Measurements from ENCODE around the gene DYNC1LI1.

DYNC1LI1 gene

DNA sequence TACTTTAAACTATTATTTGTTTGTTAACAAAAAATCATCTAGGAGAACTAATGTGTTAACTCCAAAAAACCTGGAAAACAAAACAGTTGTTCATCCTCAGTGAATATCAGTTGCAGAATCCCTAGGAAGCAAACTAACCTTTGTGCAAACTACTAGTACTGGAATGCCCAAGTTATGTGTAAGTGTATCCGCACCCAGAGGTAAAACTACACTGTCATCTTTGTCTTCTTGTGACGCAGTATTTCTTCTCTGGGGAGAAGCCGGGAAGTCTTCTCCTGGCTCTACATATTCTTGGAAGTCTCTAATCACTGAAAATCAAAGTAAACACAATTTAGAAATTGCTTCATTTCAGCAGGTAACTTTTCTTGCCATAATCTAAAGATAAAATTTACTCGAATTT, 29.8 kb downstream of the DYNC1LI1 start:
- in situ Hi-C loops (cut with MboI; ENCODE audit: low sequenced_read_pairs): no loop called here

DNA sequence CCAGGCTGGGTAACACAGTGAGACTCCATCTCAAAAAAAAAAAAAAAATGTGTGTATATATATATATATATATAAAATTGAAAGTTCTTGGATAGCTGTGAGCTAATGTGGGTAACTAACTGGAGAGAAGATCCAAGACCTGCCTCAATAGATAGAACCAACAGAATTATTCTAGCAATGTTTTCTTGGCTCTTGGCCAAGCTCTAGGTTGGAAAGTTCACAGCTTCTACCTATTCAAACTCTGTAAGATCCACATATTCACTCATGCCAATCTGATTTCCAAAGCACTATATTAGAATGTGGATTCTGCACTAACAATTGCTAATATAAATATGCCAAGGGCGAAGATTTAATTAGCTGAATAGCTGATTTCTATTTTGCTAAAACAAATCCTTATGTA, 38.2 kb downstream of the DYNC1LI1 start:
- in situ Hi-C loops (cut with MboI; ENCODE audit: low sequenced_read_pairs): no loop called here

DNA sequence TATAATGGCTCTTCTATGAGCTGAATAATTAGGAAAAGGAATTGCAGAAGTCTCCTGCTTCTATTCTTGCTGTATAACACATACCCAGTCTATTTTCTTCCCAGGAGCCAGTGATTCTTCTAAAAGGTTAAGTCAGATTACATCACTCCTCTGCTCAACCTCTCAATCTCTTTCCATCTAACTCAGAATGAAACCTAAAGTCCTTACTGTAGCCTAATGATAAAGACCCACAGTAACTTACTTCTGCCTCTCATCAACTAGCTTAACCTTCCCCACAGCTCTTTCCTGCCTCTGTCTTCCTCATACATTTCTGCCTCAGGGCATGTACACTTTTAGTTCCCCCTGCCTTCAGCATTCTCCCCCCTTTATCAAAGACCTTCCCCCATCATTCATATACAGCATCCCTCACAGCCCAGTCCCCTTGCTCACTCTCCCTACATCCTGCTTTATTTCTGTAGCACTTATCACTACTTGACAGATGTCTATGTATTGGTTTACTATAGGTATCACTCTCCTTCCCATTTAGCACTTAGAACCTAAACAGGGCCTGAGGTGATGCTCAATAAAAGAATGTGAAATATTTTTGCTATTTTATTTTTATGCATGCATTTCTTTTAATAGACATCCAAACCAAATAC, 39.5 kb downstream of the DYNC1LI1 start:
- in situ Hi-C loops (cut with MboI; ENCODE audit: low sequenced_read_pairs): no loop called here

DNA sequence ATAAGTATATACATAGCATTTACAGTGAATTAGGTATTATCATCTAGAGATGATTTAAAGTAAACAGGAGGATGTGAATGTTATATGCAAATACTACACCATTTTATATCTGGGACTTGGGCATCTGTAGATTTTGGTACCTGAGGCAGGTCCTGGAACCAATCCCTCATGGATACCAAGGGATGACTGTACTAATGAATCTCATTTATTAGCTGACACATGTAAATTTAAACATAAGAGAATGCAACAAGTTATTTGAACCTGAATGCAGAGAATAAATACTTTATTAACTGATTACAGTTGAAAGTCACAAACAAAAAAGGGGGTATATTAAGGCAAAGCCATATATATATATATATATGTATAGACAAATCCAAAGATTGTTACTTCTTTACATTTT, 44.9 kb downstream of the DYNC1LI1 start:
- in situ Hi-C loops (cut with MboI; ENCODE audit: low sequenced_read_pairs): no loop called here

DNA sequence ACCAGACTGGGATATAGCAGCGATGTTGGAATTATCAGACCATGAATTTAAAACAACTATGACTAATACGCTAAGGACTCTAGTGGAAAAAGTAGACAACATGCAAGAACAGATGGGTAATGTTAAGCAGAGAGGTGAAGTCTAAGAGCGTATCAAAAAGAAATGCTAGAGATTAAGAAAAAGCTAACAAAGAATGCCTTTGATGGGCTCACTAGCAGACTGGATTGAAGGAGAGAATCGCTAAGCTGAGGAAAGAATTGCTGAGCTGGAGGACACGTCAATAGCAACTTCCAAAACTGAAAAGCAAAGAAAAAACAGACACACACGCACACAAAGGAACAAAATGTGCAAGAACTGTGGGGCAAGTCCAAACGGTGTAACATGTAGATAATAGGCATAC, 48.0 kb downstream of the DYNC1LI1 start:
- in situ Hi-C loops (cut with MboI; ENCODE audit: low sequenced_read_pairs): loop anchor here (25.0 kb wide), 1 partner anchor 415 kb away; no protein-coding TSS in a partner anchor

DNA sequence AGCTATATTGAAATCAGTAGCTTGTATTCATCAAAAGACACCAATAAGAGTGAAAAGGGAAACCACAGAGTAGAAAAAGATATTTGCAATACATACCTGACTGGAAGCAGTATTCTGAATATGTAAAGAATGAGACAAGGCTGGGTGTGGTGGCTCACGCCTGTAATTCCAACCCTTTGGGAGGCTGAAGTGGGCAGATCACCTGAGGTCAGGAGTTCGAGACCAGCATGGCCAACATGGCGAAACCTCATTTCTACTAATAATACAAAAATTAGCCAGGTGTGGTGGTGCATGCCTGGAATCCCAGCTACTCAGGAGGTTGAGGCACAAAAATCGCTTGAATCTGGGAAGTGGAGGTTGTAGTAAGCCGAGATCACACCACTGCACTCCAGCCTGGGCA, 51.7 kb downstream of the DYNC1LI1 start:
- in situ Hi-C loops (cut with MboI; ENCODE audit: low sequenced_read_pairs): loop anchor here (25.0 kb wide), 1 partner anchor 418 kb away; no protein-coding TSS in a partner anchor

DNA sequence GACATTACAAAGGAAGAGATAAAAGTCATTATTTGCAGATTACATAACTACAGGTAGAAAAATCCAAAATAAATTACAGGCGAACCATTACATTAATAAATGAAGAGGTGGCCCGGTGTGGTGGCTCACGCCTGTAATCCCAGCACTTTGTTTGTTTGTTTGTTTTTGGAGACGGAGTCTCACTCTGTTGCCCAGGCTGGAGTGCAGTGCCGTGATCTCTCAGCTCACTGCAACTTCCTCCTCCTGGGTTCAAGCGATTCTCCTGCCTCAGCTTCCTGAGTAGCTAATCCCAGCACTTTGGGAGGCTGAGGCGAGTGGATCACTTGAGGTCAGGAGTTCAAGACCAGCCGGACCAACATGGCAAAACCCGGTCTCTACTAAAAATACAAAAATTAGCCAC, 53.9 kb downstream of the DYNC1LI1 start:
- in situ Hi-C loops (cut with MboI; ENCODE audit: low sequenced_read_pairs): loop anchor here (25.0 kb wide), 1 partner anchor 421 kb away; no protein-coding TSS in a partner anchor

DNA sequence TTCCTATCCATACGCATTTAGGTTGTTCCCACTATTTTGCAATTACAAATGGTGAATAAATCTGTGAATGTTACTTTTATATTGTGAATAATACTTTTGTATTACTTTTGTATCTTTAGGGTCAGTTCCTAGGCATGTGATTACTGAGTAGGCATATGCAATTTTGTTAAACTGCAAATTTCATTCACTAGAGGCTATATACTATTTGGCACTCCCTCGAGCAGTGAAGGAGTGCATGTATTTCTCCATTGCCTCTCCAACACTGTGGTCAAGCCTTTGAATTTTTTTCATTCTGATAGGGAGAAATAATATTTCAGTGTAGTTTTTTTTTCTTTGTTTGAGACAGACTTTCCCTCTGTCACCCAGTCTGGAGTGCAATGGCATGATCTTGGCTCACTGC, 59.7 kb downstream of the DYNC1LI1 start:
- in situ Hi-C loops (cut with MboI; ENCODE audit: low sequenced_read_pairs): loop anchor here (25.0 kb wide), 1 partner anchor 426 kb away; no protein-coding TSS in a partner anchor

DNA sequence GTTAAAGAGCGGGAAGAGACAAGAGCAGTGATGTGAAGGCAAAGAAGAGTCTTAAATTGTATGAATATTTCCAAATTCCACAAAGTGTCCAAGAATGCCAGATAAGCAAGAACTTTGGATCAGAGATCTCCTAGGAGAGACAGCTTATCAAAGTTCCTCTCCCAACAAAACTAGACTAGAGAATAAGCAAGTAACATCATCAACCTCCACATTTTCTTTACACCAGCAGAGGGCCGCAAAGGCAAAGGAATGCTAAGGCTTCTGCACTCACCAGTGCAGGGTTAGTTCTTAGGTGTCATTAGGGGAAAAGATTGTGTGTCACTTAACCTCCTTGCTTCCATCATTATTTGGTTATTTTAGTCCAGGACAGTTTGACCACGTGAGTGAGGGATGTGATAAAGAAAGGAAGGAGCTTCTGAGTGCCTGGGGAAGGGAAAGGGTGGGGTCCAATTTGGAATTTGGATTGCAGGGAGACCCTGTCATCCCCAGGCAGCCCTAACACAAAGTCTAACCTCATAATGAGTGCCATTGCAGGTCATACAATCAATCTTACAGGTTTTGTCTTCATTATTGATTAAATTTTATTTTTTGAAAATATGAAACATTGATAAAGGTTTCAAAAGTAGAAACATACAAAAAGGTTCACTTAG, 60.5 kb downstream of the DYNC1LI1 start:
- in situ Hi-C loops (cut with MboI; ENCODE audit: low sequenced_read_pairs): loop anchor here (25.0 kb wide), 1 partner anchor 427 kb away; no protein-coding TSS in a partner anchor

DNA sequence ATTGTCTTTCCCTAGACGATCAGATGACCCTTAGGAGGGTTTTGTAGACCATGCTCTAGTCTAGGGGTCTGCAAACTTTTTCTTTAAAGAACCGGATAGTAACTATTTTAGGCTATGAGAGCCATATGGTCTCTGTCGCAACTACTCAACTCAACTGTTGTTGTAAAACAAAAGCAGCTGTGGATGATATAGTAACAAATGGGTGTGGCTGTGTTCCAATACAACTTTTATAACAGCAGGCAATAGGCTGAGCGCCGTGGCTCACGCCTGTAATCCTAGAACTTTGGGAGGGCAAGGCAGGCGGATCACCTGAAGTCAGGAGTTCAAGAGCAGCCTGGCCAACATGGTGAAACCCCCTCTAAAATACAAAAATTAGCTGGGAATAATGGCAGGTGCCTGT, 61.9 kb downstream of the DYNC1LI1 start:
- in situ Hi-C loops (cut with MboI; ENCODE audit: low sequenced_read_pairs): loop anchor here (10.0 to 25.0 kb wide), 2 partner anchors 156 to 429 kb away; no protein-coding TSS in a partner anchor

DNA sequence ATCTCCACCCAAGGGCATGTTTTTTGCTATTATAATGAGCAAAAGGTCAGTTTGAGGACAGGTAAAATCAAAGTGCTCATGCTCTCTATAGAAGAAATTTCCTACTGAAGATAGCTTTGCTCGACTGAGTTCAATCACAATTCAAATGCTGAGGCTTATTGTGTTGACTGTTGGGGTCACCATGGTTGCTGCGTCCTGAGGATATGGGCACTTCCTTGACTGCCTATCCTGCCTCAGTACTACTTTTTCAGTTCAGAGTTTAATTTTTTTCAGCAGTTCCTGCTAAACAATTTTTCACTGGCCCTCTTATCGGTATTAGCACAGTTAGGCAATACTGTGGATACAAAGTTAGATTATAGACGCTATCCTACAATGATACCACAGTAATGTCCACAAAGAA, 64.2 kb downstream of the DYNC1LI1 start:
- in situ Hi-C loops (cut with MboI; ENCODE audit: low sequenced_read_pairs): loop anchor here (10.0 to 25.0 kb wide), 2 partner anchors 158 to 431 kb away; no protein-coding TSS in a partner anchor

DNA sequence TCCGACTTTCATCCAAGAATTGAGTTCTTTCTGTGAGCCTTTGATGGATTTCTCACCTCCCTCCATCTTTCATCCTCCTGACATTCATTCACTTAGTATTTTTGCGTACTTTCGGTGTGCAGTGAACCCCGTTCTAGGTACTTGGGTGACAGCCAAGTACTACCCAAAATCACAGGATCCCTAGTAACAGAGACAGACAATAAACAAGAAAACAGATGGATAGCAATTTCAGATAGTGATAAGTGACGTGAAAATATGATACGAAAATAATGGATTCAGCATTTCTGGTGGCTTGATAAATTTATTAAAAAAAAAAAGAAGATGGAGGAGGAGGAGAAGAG, 67.7 kb downstream of the DYNC1LI1 start:
- in situ Hi-C loops (cut with MboI; ENCODE audit: low sequenced_read_pairs): loop anchor here (10.0 to 25.0 kb wide), 2 partner anchors 162 to 434 kb away; no protein-coding TSS in a partner anchor

DNA sequence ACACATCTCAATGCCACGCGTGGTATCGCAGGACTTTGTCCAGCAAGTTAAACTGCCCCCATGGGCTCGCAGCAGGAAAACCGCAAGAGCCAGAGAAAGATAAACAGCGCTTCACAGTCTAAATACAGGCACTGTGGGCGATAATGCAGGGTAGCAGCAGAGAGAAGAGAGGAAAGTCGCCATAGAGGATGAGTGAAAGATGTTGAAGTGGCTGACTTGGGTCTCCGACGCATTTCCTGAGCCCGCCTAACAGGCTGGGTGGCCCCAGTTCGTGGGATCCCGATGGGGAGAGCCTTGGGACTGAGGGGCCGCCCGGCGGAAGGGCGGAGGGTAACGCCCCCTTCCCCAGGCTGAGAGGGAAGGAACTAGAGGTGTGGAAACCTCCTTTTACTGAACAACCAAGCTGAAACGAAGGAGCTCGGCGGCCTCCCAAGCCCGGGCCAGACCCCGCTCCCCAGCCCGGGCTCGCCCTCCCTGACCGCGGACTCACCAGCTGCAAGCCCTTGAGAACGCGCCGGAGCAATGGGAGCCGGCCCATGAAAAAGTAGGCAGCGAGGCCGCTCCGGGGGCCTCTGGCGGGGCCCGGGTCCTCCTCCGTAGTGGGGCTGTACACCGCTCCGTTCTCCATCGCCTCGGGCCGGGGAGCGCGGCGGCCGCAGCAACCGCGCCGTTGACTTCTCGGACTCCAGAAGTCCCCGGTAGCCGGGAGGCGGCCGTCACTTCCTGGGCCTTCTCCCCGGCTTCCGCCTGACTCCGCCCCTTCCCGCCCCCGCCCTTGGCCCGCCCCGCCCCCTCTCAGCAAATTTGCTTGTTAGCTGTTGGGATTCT, 68.3 kb downstream of the DYNC1LI1 start, which contains the start of gene CMTM6:
Gene CMTM6 (minus strand): TSS at position 735 of the 828 bp plus-strand sequence. CDS start 107 bp downstream, at position 628.
- in situ Hi-C loops (cut with MboI; ENCODE audit: low sequenced_read_pairs): loop anchor here (10.0 to 25.0 kb wide), 2 partner anchors 162 to 435 kb away; no protein-coding TSS in a partner anchor

DNA sequence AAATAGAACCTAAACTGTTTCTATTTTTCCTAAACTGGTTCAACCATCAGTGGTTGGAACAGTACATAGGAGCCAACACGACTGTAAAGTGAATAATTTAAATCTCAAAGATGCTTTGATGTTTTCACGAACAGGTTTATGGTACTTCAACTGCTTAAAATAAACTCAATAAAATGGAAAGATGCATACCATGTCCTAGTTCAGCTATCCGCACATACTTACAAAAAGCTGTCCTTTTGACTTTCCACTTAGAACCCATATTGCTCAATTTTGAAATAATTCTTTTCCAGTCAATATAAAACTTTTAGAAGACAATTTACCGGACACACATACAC, 68.9 kb downstream of the DYNC1LI1 start:
- in situ Hi-C loops (cut with MboI; ENCODE audit: low sequenced_read_pairs): loop anchor here (10.0 to 25.0 kb wide), 2 partner anchors 163 to 436 kb away; no protein-coding TSS in a partner anchor

DNA sequence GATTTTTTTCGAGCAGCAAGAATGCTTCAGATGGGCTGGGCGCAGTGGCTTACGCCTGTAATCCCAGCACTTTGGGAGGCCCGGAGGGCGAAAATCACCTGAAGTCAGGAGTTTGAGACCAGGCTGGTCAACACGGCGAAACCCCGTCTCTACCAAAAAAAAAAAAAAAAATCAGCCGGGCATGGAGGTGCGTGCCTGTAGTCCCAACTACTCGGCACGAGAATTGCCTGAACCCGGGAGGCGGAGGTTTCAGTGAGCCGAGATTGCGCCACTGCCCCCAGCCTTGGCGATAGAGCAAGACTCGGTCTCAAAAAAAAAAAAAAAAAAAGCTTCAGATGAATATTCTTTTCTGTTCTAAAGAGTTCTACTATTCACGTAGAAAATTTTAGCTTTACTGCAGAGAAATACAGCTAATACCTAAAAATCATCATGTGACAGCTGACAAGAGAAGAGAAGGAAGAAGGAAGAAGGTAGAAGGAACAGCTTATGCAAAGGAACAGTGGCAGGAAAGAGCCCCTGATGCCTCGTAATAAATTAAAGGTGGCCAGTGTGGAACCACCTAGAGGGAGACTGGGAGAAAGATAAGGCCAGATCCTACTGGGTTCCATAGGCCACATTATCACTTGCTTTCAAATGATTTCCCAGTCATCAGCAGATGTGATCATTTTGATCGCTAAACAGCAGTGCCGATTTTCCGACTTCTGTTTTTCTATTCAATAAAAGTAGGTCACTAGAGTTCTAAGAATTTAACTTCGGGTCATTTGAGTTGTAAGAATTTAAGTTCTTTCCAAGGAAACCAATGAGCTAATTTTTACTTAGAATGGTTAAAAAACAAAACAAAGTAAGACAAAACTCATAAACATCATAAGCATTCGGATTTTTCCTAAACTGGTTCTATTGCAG, 69.5 kb downstream of the DYNC1LI1 start:
- in situ Hi-C loops (cut with MboI; ENCODE audit: low sequenced_read_pairs): loop anchor here (10.0 to 25.0 kb wide), 2 partner anchors 164 to 436 kb away; no protein-coding TSS in a partner anchor

DNA sequence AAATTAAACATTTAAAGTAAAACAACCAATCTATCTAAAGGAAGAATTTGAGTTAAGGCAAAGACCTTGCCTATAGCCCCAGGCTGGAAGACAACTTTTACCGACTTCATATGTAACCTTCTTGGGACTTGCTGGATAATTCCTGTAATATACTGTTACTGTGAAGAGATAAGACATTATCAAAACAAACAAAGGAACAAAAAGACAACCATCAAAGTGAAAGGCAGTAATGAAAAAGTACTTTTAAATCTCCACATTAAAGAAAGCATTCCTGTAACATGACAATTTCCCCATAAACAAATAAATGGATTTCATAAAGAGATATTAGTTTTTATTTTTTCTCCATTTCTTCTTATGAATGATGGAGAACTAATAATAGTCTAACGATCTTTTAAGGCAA, 70.4 kb downstream of the DYNC1LI1 start:
- in situ Hi-C loops (cut with MboI; ENCODE audit: low sequenced_read_pairs): loop anchor here (10.0 to 25.0 kb wide), 2 partner anchors 165 to 437 kb away; no protein-coding TSS in a partner anchor

DNA sequence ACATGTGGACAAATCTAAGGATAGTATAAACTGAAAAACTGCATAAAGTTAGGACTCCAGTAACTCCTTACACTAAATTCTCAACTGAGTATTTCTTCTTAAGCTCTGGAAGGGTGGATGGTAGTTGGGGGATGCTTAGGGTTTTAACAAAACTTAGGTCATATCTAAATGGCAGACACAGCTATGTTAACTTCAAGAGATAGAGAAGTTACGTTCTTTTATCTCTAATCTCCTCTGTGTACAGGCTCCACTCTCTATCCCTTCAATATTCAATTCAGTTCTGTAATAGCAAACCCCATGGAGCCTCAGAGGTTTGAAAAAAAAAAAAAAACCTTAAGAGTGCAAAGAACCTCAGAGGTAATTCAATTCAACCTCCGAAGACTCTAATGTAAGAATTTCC, 71.1 kb downstream of the DYNC1LI1 start:
- in situ Hi-C loops (cut with MboI; ENCODE audit: low sequenced_read_pairs): no loop called here

DNA sequence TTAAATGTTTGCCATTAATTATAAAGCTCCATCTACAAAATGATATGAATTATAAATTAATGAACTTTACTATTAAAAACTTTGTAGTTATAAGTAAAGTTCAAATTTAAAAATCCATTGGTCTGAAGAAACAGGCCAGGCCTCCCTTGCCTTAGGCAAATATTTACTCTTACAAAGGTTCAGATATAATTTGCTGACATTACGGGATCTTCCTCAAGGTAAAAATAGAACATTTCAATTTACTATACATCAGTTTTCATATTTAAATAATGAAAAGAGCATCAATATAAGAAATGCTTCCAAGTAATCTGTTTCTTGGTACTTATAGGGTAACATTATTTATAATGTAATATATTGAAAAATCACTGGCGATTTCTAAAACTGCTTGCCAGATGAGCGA, 71.7 kb downstream of the DYNC1LI1 start:
- in situ Hi-C loops (cut with MboI; ENCODE audit: low sequenced_read_pairs): no loop called here

DNA sequence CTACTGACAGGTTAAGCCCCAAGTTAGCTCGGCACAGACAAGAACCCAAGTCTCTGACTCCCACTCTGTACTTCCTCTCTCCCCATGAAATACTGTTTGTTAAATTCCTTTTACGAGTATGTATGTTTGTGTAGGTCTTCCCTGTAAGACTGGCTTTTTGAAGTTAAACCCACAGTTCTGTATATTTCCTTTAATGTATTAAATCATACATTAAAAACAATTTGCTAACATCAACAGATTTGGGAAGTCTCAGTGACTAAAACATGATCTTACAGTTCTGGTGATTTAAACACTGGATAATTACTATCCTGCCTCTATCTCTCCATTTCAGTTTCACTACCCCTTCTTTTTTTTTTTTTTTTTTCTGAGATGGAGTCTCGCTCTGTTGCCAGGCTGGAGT, 72.4 kb downstream of the DYNC1LI1 start:
- in situ Hi-C loops (cut with MboI; ENCODE audit: low sequenced_read_pairs): no loop called here

DNA sequence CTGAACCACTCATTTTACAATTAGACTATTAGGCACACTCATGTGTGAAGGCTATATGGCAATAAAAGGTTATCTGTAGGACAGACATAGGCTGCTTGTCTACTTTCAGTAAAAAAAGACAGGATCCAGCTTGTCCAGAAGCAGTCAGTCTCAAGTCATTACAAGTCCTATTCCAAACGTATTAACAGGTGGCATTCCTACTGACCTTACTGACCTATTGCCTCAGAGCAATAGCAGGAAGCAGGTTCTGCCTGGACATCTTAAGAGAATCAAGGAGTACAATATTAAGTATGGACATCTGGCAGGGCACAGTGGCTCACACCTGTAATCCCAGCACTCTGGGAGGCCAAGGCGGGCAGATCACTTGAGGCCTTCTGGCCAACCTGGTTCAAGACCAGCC, 75.0 kb downstream of the DYNC1LI1 start:
- in situ Hi-C loops (cut with MboI; ENCODE audit: low sequenced_read_pairs): no loop called here

All from HL-60/S4 (cell line).